Skin of body (tissue), 2 donors: ENCODE data around the gene AUNIP. TPM values are rescaled to one million over a fixed set of nuclear protein-coding genes. Genes with fewer than 3 reads are reported as not detected.
A peak's percentile ranks its signal among the peaks of the same experiment; 100 is the strongest.

Source experiments
- DNase-seq: peaks from one replicate; lab custom pipeline; 2025; lab: John Stamatoyannopoulos, UW
- total RNA-seq: library from RNA; depleted of rRNA; stranded (reverse); fragments of >200 nt; gene quantifications from one replicate; pipeline ENCODE4 v1.2.3, GENCODE V29; 2014

The AUNIP gene
- 1.1 TPM for total RNA-seq

GRCh38 chr1:25858906-25859789 lies at the start of gene AUNIP:
Gene AUNIP (minus strand): TSS chr1:25859457. CDS start chr1:25859357, 100 bp downstream.
- peak; percentile 75 for DNase-seq

GRCh38 chr1:25909040-25909439 lies 49.8 kb upstream of the AUNIP start:
- no peak for DNase-seq

GRCh38 chr1:25908161-25908560 lies 48.9 kb upstream of the AUNIP start:
- DNase-seq: no peak

- no peak for DNase-seq
Observed at GRCh38 chr1:25907601-25908000, 48.3 kb upstream of the AUNIP start.

- no peak for DNase-seq
Observed at GRCh38 chr1:25906644-25907300, 47.5 kb upstream of the AUNIP start.

- DNase-seq: peak; percentile 83
Observed at GRCh38 chr1:25905680-25906643, 46.7 kb upstream of the AUNIP start, which contains the start of gene STMN1. Gene STMN1 (minus strand): TSS chr1:25906419. CDS start chr1:25904676, 1,743 bp downstream.

GRCh38 chr1:25904943-25905679 lies 45.9 kb upstream of the AUNIP start:
- peak; percentile 90 for DNase-seq

GRCh38 chr1:25903986-25904385 lies 44.7 kb upstream of the AUNIP start:
- DNase-seq: no peak

- no peak for DNase-seq
Observed at GRCh38 chr1:25902462-25902861, 43.2 kb upstream of the AUNIP start.

- DNase-seq: no peak
Observed at GRCh38 chr1:25900219-25900618, 41.0 kb upstream of the AUNIP start.

- peak; percentile 78 for DNase-seq
Observed at GRCh38 chr1:25899792-25900191, 40.5 kb upstream of the AUNIP start.

GRCh38 chr1:25898223-25899015 lies 39.2 kb upstream of the AUNIP start:
- DNase-seq: no peak

- no peak for DNase-seq
Observed at GRCh38 chr1:25897754-25898153, 38.5 kb upstream of the AUNIP start.

- no peak for DNase-seq
Observed at GRCh38 chr1:25896266-25896665, 37.0 kb upstream of the AUNIP start.

- peak; percentile 96 for DNase-seq
Observed at GRCh38 chr1:25895365-25895990, 36.2 kb upstream of the AUNIP start.

- DNase-seq: no peak
Observed at GRCh38 chr1:25893116-25893515, 33.9 kb upstream of the AUNIP start.

- no peak for DNase-seq
Observed at GRCh38 chr1:25891606-25892005, 32.3 kb upstream of the AUNIP start.

GRCh38 chr1:25890239-25891034 lies 31.2 kb upstream of the AUNIP start:
- DNase-seq: no peak

GRCh38 chr1:25889470-25889869 lies 30.2 kb upstream of the AUNIP start:
- DNase-seq: no peak
